DND-41 (cell line): ENCODE data around the gene MYCN.

ENCODE experiments used
- ATAC-seq: fragments of 200-7000 bp; cut with Tn5 transposase; 3 replicates; pipeline ENCODE4 v1.9.1; 2021; ENCODE audit warnings: low read depth; ENCODE audit not compliant: insufficient read depth
- DNase-seq: peaks from one replicate; pipeline ENCODE4 v3.0.0-alpha.2; 2020
- H2AFZ ChIP-seq: 2 replicates; pipeline ENCODE4 v1.6.0; 2012; ENCODE audit warnings: low read depth, low read length
- H3K27ac ChIP-seq: 2 replicates; pipeline ENCODE4 v1.5.1; 2012; ENCODE audit warnings: low read length, inconsistent platforms
- H3K27me3 ChIP-seq: fragments of 200-600 bp; sonication (generic); 2 replicates; pipeline ENCODE4 v1.6.0; 2012; ENCODE audit warnings: low read length, mild to moderate bottlenecking, inconsistent platforms; ENCODE audit not compliant: insufficient read depth, poor library complexity
- H3K36me3 ChIP-seq: 2 replicates; pipeline ENCODE4 v1.5.1; 2012; ENCODE audit warnings: low read length, inconsistent platforms; ENCODE audit not compliant: insufficient read depth
- H3K4me1 ChIP-seq: 2 replicates; pipeline ENCODE4 v1.5.1; 2012; ENCODE audit warnings: mild to moderate bottlenecking, low read length; ENCODE audit not compliant: insufficient read depth
- H3K4me2 ChIP-seq: 2 replicates; pipeline ENCODE4 v1.6.0; 2012; ENCODE audit warnings: mild to moderate bottlenecking, moderate library complexity, low read length, inconsistent platforms; ENCODE audit not compliant: insufficient read depth
- H3K4me3 ChIP-seq, 2 experiments: fragments of 200-600 bp in 1 of 2; shearing (Covaris generic) in 1 of 2; 2 replicates each; pipeline ENCODE4 v1.5.1; 2012 to 2016; ENCODE audit warnings: inconsistent platforms in 2 of 2, low read length in 2 of 2, mild to moderate bottlenecking in 2 of 2, low read depth in 1 of 2, moderate library complexity in 1 of 2
- H3K79me2 ChIP-seq: 2 replicates; pipeline ENCODE4 v1.6.0; 2012; ENCODE audit warnings: low read length, inconsistent platforms; ENCODE audit not compliant: insufficient read depth
- H3K9ac ChIP-seq: 2 replicates; pipeline ENCODE4 v1.6.0; 2012; ENCODE audit warnings: low read depth, mild to moderate bottlenecking, inconsistent platforms, low read length, moderate library complexity
- H3K9me3 ChIP-seq: 2 replicates; pipeline ENCODE4 v1.5.1; 2012; ENCODE audit warnings: low read length, moderate library complexity, mild to moderate bottlenecking, inconsistent platforms; ENCODE audit not compliant: insufficient read depth, severe bottlenecking
- H4K20me1 ChIP-seq: 2 replicates; pipeline ENCODE4 v1.6.0; 2012; ENCODE audit warnings: low read length; ENCODE audit not compliant: insufficient read depth
- CTCF ChIP-seq: IDR thresholded peaks from 2 replicates; pipeline ENCODE4 v1.5.1; 2012; ENCODE audit warnings: borderline replicate concordance, low read length, moderate library complexity, mild to moderate bottlenecking; ENCODE audit not compliant: poor library complexity, severe bottlenecking; ENCODE audit errors: extremely low read depth
- EZH2 ChIP-seq: IDR thresholded peaks from 3 replicates; pipeline ENCODE4 v1.6.1; 2012; ENCODE audit warnings: borderline replicate concordance, low read depth, mild to moderate bottlenecking, moderate library complexity, low read length, inconsistent platforms; ENCODE audit not compliant: severe bottlenecking

Gene MYCN

GRCh38 chr2:15895615-15896469, 44.5 kb upstream of the MYCN start:
- no peaks in the 10 kb centered on the region for H3K79me2 ChIP-seq
- H3K27me3 ChIP-seq = no peaks in the 10 kb centered on the region
- no peaks in the 10 kb centered on the region for H3K36me3 ChIP-seq
- ATAC-seq (no peak), DNase-seq (no peak)
- no peak overlapping the region for H3K9ac ChIP-seq
- H3K4me1 ChIP-seq = no peaks in the 10 kb centered on the region
- no peaks in the 10 kb centered on the region for H4K20me1 ChIP-seq
- H3K27ac ChIP-seq = no peak overlapping the region
- no peak overlapping the region for H2AFZ ChIP-seq
- peaks cover 12% of the 10 kb centered on the region for H3K9me3 ChIP-seq
- H3K4me3 ChIP-seq = no peak overlapping the region
- TF ChIP-seq EZH2 = no peak
- TF ChIP-seq CTCF = no peak
- no peak overlapping the region for H3K4me2 ChIP-seq

- H3K4me2 ChIP-seq = no peak overlapping the region
- ATAC-seq (no peak), DNase-seq (no peak)
- no peak for TF ChIP-seq EZH2
- TF ChIP-seq CTCF = no peak
- no peaks in the 10 kb centered on the region for H3K79me2 ChIP-seq
- H3K27me3 ChIP-seq = no peaks in the 10 kb centered on the region
- no peaks in the 10 kb centered on the region for H4K20me1 ChIP-seq
- H3K4me1 ChIP-seq = no peaks in the 10 kb centered on the region
- H3K36me3 ChIP-seq = no peaks in the 10 kb centered on the region
- H2AFZ ChIP-seq = no peak overlapping the region
- H3K9me3 ChIP-seq = peaks cover 15% of the 10 kb centered on the region
- no peak overlapping the region for H3K4me3 ChIP-seq
- H3K9ac ChIP-seq = no peak overlapping the region
- H3K27ac ChIP-seq = no peak overlapping the region
Measured at GRCh38 chr2:15896859-15897258, 43.5 kb upstream of the MYCN start.

GRCh38 chr2:15897431-15898098, 42.8 kb upstream of the MYCN start:
- TF ChIP-seq EZH2 = no peak
- TF ChIP-seq CTCF = no peak
- Histone ChIP-seq H4K20me1 (no peaks in the 10 kb centered on the region), H3K36me3 (no peaks in the 10 kb centered on the region), H3K9ac (no peak overlapping the region), H3K4me2 (no peak overlapping the region), H3K9me3 (peaks cover 15% of the 10 kb centered on the region), H3K4me1 (no peaks in the 10 kb centered on the region), H2AFZ (no peak overlapping the region), H3K4me3 (no peak overlapping the region), H3K79me2 (no peaks in the 10 kb centered on the region), H3K27me3 (no peaks in the 10 kb centered on the region), H3K27ac (no peak overlapping the region)
- no peak for ATAC-seq
- DNase-seq = no peak
